ENCODE data around the gene REXO1.

DNA sequence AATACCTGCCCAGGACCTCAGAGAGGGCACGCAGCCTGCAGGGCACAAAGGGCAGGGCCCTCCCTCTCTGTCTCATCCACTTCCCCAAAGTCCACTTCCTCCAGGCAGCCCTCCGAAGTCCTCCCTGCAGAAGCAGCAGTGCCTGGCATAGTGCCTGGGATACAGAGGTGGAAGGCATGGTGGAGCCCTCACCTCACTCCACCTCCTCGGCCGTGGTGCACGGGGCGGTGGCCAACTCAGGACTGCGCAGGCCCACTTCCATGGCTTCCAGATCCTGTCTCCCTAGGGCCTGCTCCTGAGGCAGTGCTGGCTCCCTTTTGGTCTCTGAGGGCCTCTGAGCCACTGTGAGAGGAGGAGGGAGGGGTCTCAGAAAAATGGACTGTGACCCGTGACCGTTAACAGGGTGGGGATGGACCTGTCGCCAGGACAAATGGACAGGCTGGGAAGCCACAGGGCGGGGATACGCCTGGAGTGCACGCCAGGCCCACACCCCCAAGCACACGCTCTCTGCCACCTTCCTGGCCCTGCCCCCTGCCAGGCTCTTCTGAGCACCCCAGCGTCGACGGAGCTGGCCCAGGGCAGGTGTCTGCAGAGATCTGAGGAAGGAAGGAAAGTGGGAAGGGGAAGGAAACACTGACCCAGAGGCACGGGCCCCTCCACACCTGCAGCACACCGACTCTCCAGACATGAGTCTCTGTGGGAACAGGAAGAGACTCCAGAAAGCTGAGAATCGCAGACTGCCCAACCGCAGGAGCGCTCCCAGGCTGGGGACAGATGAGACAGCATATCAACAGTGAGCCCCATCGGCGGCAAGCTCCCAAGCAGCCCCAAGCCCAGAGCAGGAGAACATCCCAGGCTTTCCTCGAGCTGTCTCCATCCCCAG lies 8.4 kb downstream of the REXO1 start:
- TF ChIP-seq, protein P1, sequence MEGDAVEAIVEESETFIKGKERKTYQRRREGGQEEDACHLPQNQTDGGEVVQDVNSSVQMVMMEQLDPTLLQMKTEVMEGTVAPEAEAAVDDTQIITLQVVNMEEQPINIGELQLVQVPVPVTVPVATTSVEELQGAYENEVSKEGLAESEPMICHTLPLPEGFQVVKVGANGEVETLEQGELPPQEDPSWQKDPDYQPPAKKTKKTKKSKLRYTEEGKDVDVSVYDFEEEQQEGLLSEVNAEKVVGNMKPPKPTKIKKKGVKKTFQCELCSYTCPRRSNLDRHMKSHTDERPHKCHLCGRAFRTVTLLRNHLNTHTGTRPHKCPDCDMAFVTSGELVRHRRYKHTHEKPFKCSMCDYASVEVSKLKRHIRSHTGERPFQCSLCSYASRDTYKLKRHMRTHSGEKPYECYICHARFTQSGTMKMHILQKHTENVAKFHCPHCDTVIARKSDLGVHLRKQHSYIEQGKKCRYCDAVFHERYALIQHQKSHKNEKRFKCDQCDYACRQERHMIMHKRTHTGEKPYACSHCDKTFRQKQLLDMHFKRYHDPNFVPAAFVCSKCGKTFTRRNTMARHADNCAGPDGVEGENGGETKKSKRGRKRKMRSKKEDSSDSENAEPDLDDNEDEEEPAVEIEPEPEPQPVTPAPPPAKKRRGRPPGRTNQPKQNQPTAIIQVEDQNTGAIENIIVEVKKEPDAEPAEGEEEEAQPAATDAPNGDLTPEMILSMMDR (IDR thresholded peaks at IDR 0.05) = no peak
- TF ChIP-seq POLR2A (IDR thresholded peaks at IDR 0.05) (no peak), EP300 (IDR thresholded peaks at IDR 0.05) (no peak), POLR2AphosphoS5 (IDR thresholded peaks at IDR 0.05) (no peak)
